H9 (cell line): Measurements from ENCODE around the gene CERKL. TPM values are rescaled to one million over a fixed set of nuclear protein-coding genes. Genes with fewer than 3 reads are reported as not detected.
A peak's percentile ranks its signal among the peaks of the same experiment; 100 is the strongest.

Source experiments
- DNase-seq: peaks from one replicate; pipeline ENCODE4 v3.0.0-alpha.2; 2017
- H2AFZ ChIP-seq: one replicate; pipeline ENCODE4 v1.6.1; 2013; ENCODE audit warnings: mild to moderate bottlenecking, low read length, control low read depth, moderate library complexity
- H2AK5ac ChIP-seq: 2 replicates; pipeline ENCODE4 v1.6.1; 2013; ENCODE audit warnings: low read length, control low read depth, mixed read lengths; ENCODE audit not compliant: insufficient read length
- H2BK120ac ChIP-seq: one replicate; pipeline ENCODE4 v1.6.1; 2013; ENCODE audit warnings: low read depth, mild to moderate bottlenecking, low read length, control low read depth, inconsistent platforms; ENCODE audit not compliant: poor library complexity, severe bottlenecking
- H2BK12ac ChIP-seq: 2 replicates; pipeline ENCODE4 v1.6.1; 2013; ENCODE audit warnings: low read length, control low read depth, mixed read lengths, low read depth; ENCODE audit not compliant: insufficient read length
- H2BK15ac ChIP-seq: 2 replicates; pipeline ENCODE4 v1.6.1; 2013; ENCODE audit warnings: low read depth, low read length, control low read depth
- H2BK20ac ChIP-seq: one replicate; pipeline ENCODE4 v1.6.1; 2013; ENCODE audit warnings: low read depth, mild to moderate bottlenecking, low read length, control low read depth, inconsistent platforms; ENCODE audit not compliant: poor library complexity, severe bottlenecking
- H2BK5ac ChIP-seq: 2 replicates; pipeline ENCODE4 v1.6.1; 2013; ENCODE audit warnings: low read length, control low read depth, mixed read lengths; ENCODE audit not compliant: insufficient read length
- H3K14ac ChIP-seq: 2 replicates; pipeline ENCODE4 v1.6.1; 2013; ENCODE audit warnings: low read length, control low read depth; ENCODE audit not compliant: insufficient read depth
- H3K18ac ChIP-seq: 2 replicates; pipeline ENCODE4 v1.6.1; 2013; ENCODE audit warnings: low read depth, mild to moderate bottlenecking, mixed read lengths, low read length, control low read depth; ENCODE audit not compliant: insufficient read length
- H3K23ac ChIP-seq: 2 replicates; pipeline ENCODE4 v1.6.1; 2013; ENCODE audit warnings: low read length, control low read depth, mixed read lengths, low read depth; ENCODE audit not compliant: insufficient read length
- H3K23me2 ChIP-seq: 2 replicates; pipeline ENCODE4 v1.6.1; 2013; ENCODE audit warnings: low read depth, mild to moderate bottlenecking, mixed read lengths, low read length, control low read depth; ENCODE audit not compliant: insufficient read length, poor library complexity, severe bottlenecking
- H3K27ac ChIP-seq: 2 replicates; pipeline ENCODE4 v1.5.1; 2013; ENCODE audit warnings: low read length, control low read depth, mixed read lengths, low read depth; ENCODE audit not compliant: insufficient read length
- H3K27me3 ChIP-seq: 2 replicates; pipeline ENCODE4 v1.6.1; 2013; ENCODE audit warnings: low read length, control low read depth, inconsistent platforms; ENCODE audit not compliant: insufficient read depth
- H3K4ac ChIP-seq: 2 replicates; pipeline ENCODE4 v1.6.1; 2013; ENCODE audit warnings: low read depth, mild to moderate bottlenecking, control low read depth, inconsistent platforms, low read length, moderate library complexity
- H3K4me1 ChIP-seq: 2 replicates; pipeline ENCODE4 v1.6.1; 2013; ENCODE audit warnings: low read length, control low read depth, inconsistent platforms; ENCODE audit not compliant: insufficient read depth
- H3K4me2 ChIP-seq: 2 replicates; pipeline ENCODE4 v1.6.1; 2013; ENCODE audit warnings: low read length, control low read depth, mixed read lengths; ENCODE audit not compliant: insufficient read length, insufficient read depth
- H3K56ac ChIP-seq: 2 replicates; pipeline ENCODE4 v1.6.1; 2013; ENCODE audit warnings: low read depth, mild to moderate bottlenecking, mixed read lengths, low read length, control low read depth; ENCODE audit not compliant: insufficient read length
- H3K79me1 ChIP-seq: 2 replicates; pipeline ENCODE4 v1.6.1; 2013; ENCODE audit warnings: low read depth, mild to moderate bottlenecking, moderate library complexity, low read length, control low read depth, inconsistent platforms; ENCODE audit not compliant: insufficient read depth, poor library complexity, severe bottlenecking
- H3K79me2 ChIP-seq: 2 replicates; pipeline ENCODE4 v1.6.1; 2013; ENCODE audit warnings: low read length, control low read depth, inconsistent platforms; ENCODE audit not compliant: insufficient read depth
- H3K9ac ChIP-seq: 2 replicates; pipeline ENCODE4 v1.6.1; 2013; ENCODE audit warnings: low read length, control low read depth, mixed read lengths; ENCODE audit not compliant: insufficient read length; ENCODE audit errors: extremely low read depth
- H3K9me3 ChIP-seq: one replicate; pipeline ENCODE4 v1.6.1; 2013; ENCODE audit warnings: low read depth, low read length, inconsistent platforms; ENCODE audit not compliant: control insufficient read depth
- H3T11ph ChIP-seq: one replicate; pipeline ENCODE4 v1.6.1; 2013; ENCODE audit warnings: mild to moderate bottlenecking, low read length, control low read depth, inconsistent platforms
- H4K20me1 ChIP-seq: one replicate; pipeline ENCODE4 v1.6.1; 2013; ENCODE audit not compliant: control insufficient read depth, insufficient read length, insufficient read depth
- H4K5ac ChIP-seq: 2 replicates; pipeline ENCODE4 v1.6.1; 2013; ENCODE audit warnings: low read depth, mild to moderate bottlenecking, mixed read lengths, low read length, control low read depth; ENCODE audit not compliant: insufficient read length
- H4K8ac ChIP-seq: replicated peaks from 2 replicates; pipeline ENCODE4 v1.6.1; 2013; ENCODE audit warnings: low read length, control low read depth, mixed read lengths, low read depth; ENCODE audit not compliant: insufficient read length
- H4K91ac ChIP-seq: 2 replicates; pipeline ENCODE4 v1.6.1; 2013; ENCODE audit warnings: low read depth, mild to moderate bottlenecking, moderate library complexity, mixed read lengths, low read length, control low read depth; ENCODE audit not compliant: insufficient read length
- H3K27ac Mint-ChIP-seq, 3 experiments: 2 replicates in 2 of 3; 3 replicates in 1 of 3; pipeline ENCODE4 v1.8.0; 2020 to 2021; ENCODE audit warnings: mixed read lengths in 3 of 3, mild to moderate bottlenecking in 1 of 3, moderate library complexity in 1 of 3
- H3K27me3 Mint-ChIP-seq: 2 replicates; pipeline ENCODE4 v1.8.0; 2021; ENCODE audit warnings: low read depth, mild to moderate bottlenecking, moderate library complexity, mixed read lengths
- H3K36me3 Mint-ChIP-seq, 3 experiments: 2 replicates in 2 of 3; 3 replicates in 1 of 3; pipeline ENCODE4 v1.8.0; 2020 to 2021; ENCODE audit warnings: low read depth in 3 of 3, mixed read lengths in 3 of 3; ENCODE audit not compliant: insufficient read depth in 1 of 3
- H3K4me1 Mint-ChIP-seq, 2 experiments: 2 replicates each; pipeline ENCODE4 v1.8.0; 2020; ENCODE audit warnings: mixed read lengths in 2 of 2
- H3K4me3 Mint-ChIP-seq, 2 experiments: 2 replicates in 1 of 2; 3 replicates in 1 of 2; pipeline ENCODE4 v1.8.0; 2020 to 2021; ENCODE audit warnings: mild to moderate bottlenecking in 2 of 2, mixed read lengths in 2 of 2, moderate library complexity in 1 of 2
- H3K9me3 Mint-ChIP-seq, 2 experiments: 2 replicates in 1 of 2; 3 replicates in 1 of 2; pipeline ENCODE4 v1.8.0; 2020; ENCODE audit warnings: mild to moderate bottlenecking in 2 of 2, mixed read lengths in 2 of 2, moderate library complexity in 1 of 2
- CTCF ChIP-seq: fragments of 200-600 bp; sonication (generic); conservative IDR thresholded peaks from 3 replicates; pipeline ENCODE4 v1.8.0; 2021; ENCODE audit warnings: antibody characterized with exemption, mild to moderate bottlenecking
- WGBS: extraction: QIAGEN DNeasy Blood & Tissue Kit; methylation state at CpG from one replicate; pipeline ENCODE4 v1.1.7; 2013; ENCODE audit warnings: missing lambda C conversion rate, low lambda C conversion rate, mixed read lengths; ENCODE audit not compliant: insufficient read length; ENCODE audit errors: extremely low coverage; 5-methylcytosine and 5-hydroxymethylcytosine counted together
- total RNA-seq: library from RNA; stranded (reverse); gene quantifications from 2 replicates; pipeline ENCODE4 v1.2.1, GENCODE V29; 2021

CERKL gene
- total RNA-seq, 1 experiment from 2014 or later, result not detected

- no peak overlapping the region for H3K23ac ChIP-seq
- no peaks in the 10 kb centered on the region for H3K9me3 ChIP-seq
- H3T11ph ChIP-seq, result no peak overlapping the region
- H3K4me2 ChIP-seq, result peak overlapping the region; percentile 13
- no peak overlapping the region for H3K56ac ChIP-seq
- no peak overlapping the region for H3K14ac ChIP-seq
- H3K18ac ChIP-seq, result no peak overlapping the region
- no peak overlapping the region for H4K8ac ChIP-seq
- H2BK120ac ChIP-seq, result no peak overlapping the region
- H2AFZ ChIP-seq, result no peak overlapping the region
- no peak overlapping the region for H2BK5ac ChIP-seq
- no peak overlapping the region for H2BK20ac ChIP-seq
- H3K79me1 ChIP-seq, result no peaks in the 10 kb centered on the region
- H3K9ac ChIP-seq, result no peak overlapping the region
- peaks cover 12% of the 10 kb centered on the region for H3K23me2 ChIP-seq
- Mint-ChIP-seq H3K27ac (no peak overlapping the region), H3K36me3 (no peaks in the 10 kb centered on the region; a peak in 1 of 7 replicates), H3K4me1 (peaks cover 24 to 47% of the 10 kb centered on the region in 2 experiments), H3K4me3 (peak overlapping the region in 1 of 2 experiments; percentile 73; a peak in 3 of 5 replicates), H3K9me3 (peaks cover 2 to 4% of the 10 kb centered on the region in 2 experiments; a peak in 3 of 5 replicates), H3K27me3 (peaks cover 96% of the 10 kb centered on the region)
- H4K91ac ChIP-seq, result no peak overlapping the region
- no peaks in the 10 kb centered on the region for H4K20me1 ChIP-seq
- peak; percentile 89 for DNase-seq
- H4K5ac ChIP-seq, result no peak overlapping the region
- no peaks in the 10 kb centered on the region for H3K79me2 ChIP-seq
- H2BK12ac ChIP-seq, result no peak overlapping the region
- H3K4ac ChIP-seq, result no peak overlapping the region
- H2AK5ac ChIP-seq, result no peak overlapping the region
- no peak overlapping the region for H3K27ac ChIP-seq
- no peak overlapping the region for H2BK15ac ChIP-seq
- peaks cover 2% of the 10 kb centered on the region; the same call in 1 of the 2 replicates for H3K4me1 ChIP-seq
- no peak for TF ChIP-seq CTCF
- peaks cover 52% of the 10 kb centered on the region for H3K27me3 ChIP-seq
- no CpG with 5 or more reads among the region's 41 CpGs for WGBS
Observed at GRCh38 chr2:181677912-181678586, 21.1 kb upstream of the CERKL start.
